Activated CD4-positive, alpha-beta T cell treated with anti-CD3 and anti-CD28 coated beads for 1 hour (primary cell): ENCODE results near the gene ERC1.

Source experiments
- DNase-seq: peaks from one replicate; pipeline ENCODE4 v3.0.0-alpha.2; 2020

The ERC1 gene

DNA sequence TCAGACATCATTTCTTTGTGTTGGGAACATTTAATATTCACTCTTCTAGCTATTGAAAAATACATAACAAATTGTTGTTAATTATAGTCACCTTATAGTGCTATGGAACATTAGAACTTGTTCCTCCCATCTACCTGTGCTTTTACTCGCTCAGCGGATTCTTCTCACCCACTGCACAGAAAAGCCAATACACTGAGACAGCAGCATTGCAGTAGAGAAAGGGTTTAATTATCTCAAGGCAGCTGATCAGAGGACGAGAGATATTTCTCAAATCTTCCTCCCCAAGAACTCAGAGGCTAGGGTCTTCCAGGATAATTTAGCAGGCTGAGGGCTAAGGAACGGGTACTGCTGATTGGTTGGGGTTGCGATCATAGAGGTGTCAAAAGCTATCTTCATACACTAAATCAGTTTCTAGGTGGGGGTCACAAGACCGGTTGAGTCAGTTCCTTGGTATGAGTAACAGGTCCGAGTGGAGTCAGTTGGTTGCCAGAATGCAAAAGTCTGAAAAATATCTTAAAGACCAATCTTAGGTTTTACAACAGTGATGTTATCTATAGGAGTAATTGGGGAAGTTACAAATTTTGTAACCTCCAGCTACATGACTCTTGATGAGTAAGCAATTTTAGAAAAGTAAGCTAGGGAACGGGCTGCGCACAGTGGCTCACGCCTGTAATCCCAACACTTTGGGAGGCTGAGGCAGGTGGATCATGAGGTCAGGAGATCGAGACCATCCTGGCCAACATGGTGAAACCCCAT, 430.2 kb downstream of the ERC1 start:
- no peak for DNase-seq

DNA sequence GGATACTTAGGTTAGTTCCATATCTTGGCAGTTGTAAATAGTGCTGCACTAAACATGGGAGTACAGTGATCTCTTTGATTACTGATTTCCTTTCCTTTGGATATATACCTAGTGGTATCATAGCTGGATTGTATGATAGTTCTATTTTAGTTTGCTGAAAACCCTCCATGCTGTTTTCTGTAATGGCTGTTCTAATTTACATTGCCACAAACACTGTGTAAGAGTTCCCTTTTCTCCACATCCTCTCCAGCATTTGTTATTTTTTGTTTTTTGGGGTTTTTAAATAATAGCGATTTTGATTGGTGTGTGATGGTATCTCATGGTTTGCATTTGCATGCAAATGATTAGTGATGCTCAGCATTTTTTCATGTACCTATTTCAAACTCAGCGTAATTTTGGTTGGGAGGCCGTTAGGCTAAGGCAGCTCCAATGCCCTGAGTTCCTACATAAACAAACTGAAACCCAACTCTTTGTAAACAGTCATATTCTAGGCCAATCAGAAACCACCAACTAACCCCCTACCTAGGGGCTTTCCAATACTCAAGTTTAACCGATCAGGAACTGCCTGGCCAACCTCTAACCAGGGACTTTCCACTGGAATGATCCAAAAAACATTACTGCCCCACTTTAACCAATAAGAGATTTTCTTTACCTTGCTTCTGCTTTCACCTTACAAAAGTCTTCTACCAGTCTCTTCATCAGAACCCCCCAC, 431.7 kb downstream of the ERC1 start:
- DNase-seq, result no peak

DNA sequence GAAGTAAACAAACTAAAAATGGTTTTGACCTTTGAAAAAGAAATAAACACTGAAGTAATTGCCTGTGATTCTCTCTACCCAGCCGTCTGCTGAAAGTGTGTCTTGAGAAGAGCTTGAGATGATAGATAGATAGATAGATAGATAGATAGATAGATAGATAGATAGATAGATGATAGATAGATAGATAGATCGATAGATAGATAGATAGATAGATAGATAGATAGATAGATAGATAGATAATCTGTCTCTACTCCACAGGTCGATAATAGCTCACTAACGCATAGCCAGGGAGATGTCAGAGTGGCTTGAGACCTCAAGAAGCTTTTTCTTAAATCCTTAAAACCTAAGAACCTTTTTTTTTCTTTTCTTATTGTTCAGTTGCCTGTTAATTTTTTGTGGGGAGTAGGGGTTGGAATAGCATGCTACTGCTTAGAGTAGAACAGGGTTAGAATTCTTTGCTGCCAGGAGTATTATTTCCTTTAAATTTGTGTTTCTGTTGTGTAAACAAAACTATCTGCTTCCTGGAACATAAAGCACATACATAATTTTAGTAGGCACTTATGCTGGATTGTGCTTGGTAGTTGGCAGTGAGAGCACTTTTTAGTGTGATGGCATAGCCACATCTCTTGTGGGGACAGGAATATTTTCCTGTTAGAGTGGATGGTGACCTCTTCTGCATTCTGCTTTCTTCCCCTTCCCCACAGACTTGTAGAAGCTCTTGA, 433.8 kb downstream of the ERC1 start:
- DNase-seq, result no peak

DNA sequence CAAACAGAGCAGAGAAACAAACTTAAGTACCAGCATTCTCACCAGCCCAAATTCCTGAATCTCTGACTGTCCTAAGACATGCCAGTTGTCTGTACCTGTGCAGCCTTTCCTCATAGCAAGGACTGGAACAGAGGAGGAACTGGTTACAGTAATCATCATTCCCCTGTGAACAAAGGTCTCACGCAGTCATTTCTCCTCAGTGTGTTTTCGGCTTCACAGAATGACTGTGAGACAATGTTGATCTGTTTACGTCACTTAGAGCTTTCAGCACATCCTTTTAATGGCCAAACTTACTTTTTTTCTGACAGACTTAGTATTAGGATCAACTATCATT, 434.3 kb downstream of the ERC1 start:
- DNase-seq, result no peak

DNA sequence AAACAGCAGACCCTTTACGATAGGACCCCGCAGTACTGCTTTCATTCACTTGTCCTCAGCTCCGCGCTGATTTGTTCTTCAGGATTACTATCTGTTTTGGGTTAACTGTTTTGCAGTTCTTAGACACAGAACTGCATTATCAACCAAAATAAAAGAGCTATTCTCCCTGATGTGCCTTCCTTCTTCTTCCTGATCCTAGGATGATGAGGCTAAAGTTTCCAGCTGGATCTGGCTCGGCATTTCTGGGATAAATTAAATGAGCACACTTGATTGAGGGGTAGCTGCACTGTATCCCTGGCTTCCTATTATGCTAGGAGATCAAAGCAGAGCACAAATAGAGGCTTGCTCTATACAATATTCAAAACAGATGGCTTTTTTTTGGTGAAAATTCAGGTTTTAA, 437.6 kb downstream of the ERC1 start:
- no peak for DNase-seq

DNA sequence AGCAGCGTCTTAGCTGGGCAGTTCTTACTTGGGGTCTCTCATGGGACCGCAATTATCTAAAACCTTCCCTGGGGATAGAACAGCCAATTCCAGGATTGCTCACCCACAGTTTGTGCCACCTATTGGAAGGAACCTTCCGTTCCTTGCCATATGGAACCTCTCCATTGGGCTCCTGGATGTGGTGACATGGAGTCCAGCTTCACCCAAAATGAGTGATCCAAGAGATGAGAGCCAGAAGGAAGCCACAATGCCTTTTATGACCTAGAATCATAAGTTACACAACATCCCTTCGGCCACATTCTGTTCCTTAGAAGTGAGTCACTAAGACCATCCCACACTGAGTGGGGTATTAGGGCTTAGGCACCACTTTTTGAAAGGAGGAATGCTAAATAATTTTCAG, 439.0 kb downstream of the ERC1 start:
- no peak for DNase-seq

DNA sequence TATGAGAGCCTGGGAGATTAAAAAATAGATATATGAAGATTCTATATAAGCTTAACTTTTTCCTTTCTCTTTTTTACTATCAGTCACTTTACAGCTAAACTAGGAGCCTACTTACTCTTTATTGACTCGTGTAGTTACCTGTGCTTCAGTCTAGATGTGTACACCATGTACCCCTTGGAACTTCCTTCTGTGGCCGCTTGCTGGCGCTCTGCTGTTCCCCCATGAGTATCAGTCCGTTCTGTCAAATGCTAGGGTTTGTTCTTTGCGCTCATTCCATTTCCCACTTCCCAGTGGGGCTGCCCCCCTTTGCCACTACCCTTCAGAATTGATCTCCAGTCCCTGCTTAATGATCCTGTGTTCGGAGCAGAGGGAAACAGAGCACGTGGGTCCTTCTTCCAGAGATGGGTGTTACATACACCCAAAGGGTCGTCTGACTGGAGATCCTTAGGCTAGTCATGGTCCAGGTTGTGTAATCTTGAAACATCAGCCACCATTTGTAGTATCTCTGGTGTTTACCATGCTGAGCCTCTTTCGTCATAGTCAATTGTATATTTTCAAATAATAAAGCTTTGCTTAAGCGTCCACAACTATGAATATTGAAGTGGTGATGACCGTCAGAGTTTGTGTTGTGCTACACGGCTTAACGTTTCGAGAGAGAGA, 443.4 kb downstream of the ERC1 start:
- no peak for DNase-seq

DNA sequence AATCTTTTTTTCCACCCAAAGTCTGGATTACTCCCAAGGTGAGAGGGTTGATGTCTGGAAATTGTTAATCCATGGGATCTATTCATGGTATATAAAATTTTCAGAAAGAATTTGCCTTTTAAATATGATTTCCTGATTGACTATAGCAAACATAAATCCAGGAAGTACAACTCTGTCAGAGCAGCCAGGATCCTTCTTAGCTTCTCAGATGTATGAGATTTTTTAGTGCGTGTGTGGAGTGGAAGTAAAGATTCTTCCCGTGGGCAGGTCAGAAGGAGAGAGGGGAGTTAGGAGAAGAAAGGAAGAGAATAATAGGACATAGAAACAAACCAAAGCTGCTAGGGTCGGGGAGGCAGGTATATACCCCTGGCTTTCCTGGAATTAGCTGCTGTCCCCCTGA, 444.0 kb downstream of the ERC1 start:
- DNase-seq, result no peak

DNA sequence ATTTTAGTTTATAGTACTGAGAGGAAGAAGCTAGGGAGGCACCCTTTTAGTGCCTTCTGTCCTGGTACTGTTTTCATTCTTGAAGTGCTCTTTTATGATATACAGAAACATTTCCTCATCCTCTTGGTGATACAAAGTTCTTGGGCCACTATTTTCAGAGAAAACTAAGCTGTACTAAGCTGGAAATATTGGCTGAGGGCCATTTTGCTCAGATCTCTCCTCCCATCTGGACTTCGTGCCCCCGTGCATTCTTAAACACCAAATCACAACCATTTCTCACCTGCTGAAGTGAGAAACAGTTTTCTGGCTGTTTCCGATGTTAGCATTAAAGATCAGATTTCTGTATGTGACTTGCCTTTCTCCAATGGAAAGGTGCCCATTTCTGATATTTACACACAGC, 444.4 kb downstream of the ERC1 start:
- no peak for DNase-seq

DNA sequence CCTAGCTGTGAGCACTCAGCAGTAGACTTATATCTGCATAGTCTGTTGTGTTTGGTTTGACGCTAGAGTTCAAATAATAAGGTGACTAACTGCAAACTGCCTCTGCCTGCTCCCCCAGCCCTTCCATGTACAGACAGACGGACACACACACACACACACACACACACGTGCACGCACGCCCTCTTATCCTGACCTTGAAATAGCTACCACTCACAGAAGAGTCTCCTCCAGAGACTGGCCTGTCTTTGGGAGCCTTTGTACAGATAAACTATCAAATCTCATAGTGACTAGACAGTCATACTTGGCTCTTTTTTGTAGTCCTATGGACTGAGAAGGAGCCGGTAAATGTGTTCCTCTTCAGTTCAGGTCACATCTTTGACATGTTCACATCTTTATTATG, 445.0 kb downstream of the ERC1 start:
- no peak for DNase-seq

DNA sequence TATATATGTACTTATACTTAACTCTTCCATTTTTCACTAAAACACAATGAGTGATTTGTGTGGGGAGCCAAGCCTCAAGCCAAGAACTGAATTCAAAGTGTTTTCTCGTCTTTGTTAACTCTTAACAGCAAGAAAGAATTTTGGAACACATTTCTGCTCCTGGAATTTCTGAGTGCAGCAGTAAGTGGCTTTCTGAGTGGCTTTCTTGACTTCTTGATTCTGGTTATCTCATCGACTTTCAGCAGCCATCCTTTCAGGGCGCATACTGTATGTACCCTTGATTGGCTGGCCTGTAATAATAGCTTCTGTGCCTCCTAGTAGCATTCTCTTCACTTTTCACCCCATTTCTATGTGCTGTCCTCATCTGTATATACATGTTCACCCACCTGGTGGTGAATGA, 446.0 kb downstream of the ERC1 start:
- no peak for DNase-seq

DNA sequence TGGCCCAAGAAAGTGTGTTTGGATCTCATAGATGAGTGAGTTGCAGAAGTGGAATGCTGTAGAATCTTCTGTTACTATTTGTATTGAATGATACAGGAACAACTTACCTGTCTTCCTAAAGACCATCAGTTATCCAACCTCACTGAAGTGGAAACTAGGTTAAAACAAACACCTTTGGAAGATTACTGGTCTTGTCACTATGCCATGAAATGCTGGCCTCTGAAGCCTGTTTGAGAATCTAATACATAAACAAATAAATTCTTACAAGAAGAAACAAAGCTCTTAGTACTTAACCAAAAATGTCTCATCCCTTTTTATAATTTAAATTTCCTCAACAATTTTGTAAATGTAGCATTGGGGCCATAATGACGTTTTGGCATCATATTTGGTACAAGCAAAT, 448.2 kb downstream of the ERC1 start:
- no peak for DNase-seq

DNA sequence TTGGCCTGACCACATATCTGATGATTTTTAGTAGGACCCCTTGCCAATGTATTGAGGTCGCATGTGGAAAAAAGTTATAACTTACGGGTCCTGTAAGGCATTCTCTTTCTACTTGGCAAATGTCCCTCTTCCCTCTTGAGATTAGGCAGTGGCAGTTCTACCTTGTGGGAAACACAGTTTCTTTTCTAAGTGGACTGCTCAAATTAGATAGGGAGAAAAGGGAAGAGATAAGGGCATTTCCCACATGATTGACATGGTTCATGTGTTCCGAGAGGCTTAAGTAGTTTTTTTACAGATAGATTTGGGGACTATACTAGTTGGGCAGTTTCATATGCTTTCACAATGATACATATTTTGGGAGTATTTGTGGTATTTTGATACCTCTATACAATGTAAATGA, 448.7 kb downstream of the ERC1 start:
- no peak for DNase-seq

DNA sequence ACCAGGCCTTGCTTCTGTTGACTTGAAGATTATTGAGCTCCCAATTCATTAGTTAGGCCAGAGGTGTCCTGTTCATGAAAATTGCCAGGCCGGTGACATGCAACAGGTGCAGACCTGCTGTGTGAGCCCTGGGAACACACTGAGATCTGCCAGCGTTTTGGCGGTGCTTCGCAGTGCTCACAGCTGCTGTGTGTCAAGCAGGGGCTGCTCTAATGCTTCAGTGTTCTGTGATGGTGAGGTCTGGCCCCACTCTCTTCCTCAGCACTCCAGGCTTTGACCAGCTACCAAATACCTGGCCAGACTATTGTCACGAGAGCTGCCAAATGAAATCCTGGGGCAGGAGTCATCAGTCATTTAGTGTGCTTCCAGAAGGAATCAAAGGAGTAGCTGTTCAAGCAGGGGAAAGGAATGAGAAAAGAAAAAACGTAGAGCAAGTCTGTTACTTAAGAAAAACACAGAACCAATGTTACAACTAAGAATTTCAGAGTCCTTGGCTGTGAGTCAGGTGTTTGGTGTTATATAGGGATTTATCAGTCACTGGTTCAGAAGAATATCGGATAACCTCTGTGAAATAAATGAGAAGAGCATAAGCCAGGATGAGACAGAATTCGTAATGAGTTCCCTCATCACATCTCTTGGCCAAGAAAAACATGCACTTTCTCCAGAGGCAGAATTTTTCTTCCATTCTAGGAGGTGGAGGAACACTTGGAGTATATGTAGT, 452.6 kb downstream of the ERC1 start:
- DNase-seq, result no peak

DNA sequence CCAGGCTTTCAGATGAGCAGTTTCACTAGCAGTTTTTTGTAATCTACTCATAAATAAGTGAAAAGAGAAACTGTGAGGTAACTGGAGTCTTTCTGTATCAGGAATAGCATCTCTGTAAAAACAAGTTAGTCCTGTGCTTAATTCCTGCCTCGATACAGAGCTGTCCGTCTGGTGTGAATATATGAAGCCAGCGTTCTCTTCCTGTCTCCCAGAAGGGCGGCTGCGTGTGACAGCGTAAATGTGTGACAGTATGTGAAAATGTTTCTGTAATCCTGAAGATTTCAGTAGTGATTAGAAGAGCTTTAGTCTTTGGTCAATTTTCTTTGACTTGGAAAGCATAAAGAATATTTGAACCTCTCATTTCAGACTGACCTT, 453.1 kb downstream of the ERC1 start:
- no peak for DNase-seq

DNA sequence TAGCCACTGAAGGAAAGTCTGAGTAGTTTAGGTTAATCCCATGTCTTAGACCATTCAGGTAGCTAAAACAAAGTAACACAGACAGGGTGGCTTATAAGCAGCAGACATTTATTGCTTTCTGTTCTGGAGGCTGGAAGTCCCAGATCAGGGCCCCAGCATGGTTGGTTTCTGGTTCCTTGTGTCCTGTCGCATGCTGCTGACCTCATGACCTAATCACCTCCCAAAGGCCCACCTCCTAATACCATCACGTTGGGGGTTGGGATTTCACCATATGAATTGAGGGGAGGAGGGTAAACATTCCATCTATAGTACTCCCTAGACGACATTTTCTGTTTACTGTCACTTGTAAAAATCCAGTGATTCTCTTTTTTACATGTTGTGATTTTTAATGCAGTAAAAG, 454.8 kb downstream of the ERC1 start:
- DNase-seq, result no peak

DNA sequence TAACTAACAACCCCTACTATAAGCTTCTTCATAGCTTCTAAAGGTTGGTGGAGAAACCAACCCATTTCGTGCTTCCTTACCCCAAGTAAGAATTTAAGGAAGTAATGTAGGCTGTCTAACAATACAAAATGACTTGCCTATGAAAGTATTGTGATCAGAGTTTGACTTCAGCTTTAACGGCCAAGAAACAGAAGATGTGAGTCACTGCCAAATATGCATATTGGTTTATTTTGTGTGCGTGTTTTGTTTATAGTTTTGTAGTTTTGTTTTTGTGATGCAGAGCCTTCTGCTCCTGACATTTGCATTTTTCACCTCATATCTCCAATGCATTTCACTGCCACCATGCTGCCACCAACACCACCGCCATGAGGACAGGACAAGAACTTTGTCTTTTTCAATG, 457.3 kb downstream of the ERC1 start:
- DNase-seq, result no peak

DNA sequence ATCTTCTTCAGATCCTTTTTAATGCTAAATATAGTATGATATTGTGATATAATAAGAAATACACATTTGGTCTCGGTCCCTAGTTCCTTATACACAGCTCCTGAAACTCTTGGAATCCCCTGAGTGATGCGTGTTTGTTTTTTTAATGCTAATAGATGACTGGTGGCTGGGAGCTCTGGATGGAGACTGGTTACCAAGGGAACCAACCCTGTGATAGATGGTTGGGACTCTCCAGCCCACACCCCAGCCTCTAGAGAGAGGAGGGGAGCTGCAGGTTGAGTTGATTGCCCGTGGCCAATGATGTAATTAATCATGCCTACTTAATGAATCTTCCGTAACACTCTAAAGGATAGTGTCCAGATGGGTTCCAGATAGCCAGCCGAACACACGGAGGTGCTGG, 462.8 kb downstream of the ERC1 start:
- no peak for DNase-seq

DNA sequence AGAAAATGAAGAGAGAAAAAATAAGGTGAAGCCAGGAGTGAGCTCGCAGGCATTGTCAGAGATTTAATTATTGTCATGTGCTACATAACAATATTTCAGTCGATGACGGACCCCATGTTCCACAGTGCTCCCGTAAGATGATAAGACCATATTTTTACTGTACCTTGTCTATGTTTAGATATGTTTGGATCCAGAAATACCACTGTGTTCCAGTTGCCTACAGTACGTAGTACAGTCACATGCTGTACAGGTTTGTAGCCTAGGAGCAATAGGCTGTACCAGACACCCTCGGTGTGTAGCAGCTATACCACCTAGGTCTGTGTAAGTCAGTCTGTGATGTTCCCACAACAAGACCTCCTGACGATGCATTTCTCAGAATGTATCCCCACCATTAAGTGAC, 465.9 kb downstream of the ERC1 start:
- DNase-seq, result no peak

DNA sequence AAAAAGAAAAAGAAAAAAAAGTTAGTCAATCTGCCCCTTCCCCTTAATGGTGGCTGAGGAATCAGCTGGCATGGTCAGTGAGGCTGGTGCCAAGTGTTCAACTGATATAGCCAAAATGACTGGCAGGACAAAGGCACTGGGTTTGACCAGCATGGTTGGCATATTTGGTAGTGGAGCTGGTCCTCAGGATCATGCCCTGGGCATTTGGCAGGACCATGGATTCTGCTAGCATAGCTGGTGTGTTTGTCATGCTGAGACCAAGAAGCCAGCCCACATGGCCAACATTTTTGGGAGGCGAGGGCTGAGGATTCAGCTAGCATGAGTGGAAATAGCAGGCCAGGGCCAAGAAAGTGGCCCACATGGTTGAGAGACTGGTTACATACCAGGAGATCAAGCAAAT, 466.9 kb downstream of the ERC1 start:
- DNase-seq, result no peak

DNA sequence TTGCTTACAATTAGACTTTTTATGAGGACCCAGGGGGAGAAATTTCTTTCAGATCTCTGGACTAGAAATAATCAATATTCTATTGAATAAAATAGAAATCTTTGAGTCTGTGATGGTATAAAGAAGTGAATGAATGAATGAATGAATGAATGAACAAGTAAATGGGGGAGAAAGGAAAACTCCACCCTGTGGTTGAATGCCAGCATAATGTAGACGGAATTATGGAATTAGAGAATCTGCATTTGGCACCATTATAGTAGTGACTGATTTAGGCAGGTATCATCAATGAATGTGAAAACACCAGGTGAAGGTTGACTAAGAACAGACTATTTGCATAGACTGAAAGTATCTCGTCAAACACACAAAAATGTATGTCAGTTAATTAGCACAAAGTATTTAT, 468.3 kb downstream of the ERC1 start:
- DNase-seq, result no peak

DNA sequence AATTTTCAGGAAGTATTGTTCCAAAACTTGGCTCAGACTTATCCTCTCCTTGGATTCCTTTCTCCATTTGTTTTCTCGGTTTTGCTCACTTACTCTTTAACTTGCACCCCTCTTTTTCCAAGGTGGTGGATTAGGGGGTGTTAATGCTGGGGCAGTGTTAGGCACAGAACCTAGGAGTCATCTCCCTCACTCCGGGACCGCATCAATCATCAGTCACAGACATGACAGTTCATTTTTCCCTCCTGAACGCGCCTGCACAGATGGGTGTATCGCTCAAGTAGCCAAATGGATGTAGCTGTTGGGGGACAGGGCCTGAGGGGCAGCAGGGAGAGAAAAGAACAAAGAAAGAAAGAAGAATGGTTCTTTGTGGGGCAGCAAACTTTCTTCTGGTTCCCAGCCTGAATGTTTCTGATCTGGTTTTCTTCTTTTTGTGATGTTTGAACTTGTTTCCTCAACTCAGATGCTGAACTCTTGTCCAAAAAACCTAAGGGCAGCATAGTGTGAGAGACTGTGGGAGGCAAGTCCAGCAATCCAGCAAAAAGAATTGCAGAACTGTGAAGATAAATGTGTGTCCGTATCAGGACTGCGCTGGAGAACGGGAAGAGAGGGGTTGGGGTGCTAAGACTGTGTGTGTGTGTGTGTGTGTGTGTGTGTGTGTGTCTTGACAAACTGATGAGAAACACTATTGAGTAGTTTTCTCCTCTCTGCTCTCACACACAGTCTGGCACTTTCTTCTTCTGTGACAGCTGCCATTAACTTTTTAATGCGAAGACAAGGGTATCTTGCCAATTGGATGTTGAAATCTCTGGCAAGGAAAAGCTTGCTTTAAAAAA, 472.3 kb downstream of the ERC1 start:
- no peak for DNase-seq
